Upper lobe of left lung (tissue), 6 donors: Measurements from ENCODE around the gene SRC. TPM values are rescaled to one million over a fixed set of nuclear protein-coding genes. Genes with fewer than 3 reads are reported as not detected.

Experiments
- ATAC-seq, 2 donors: fragments of 200-7000 bp; cut with Tn5 transposase; one replicate each; pipeline ENCODE4 v1.9.1; 2022; ENCODE audit warnings: mild to moderate bottlenecking in 2 of 2, moderate library complexity in 2 of 2; ENCODE audit not compliant: low FRiP score in 2 of 2
- DNase-seq, 2 donors: peaks; one replicate each; pipeline ENCODE4 v3.0.0-alpha.2; 2019 to 2020
- H3K27ac ChIP-seq, 4 donors: fragments of 200-600 bp; sonication (generic); one replicate each; pipeline ENCODE4 v1.5.1; 2016 to 2019
- H3K27me3 ChIP-seq, 4 donors: fragments of 200-600 bp; sonication (generic); one replicate each; pipeline ENCODE4 v1.5.1; 2017 to 2019
- H3K36me3 ChIP-seq, 4 donors: fragments of 200-600 bp; sonication (generic); one replicate each; pipeline ENCODE4 v1.5.1; 2016 to 2019
- H3K4me1 ChIP-seq, 4 donors: fragments of 200-600 bp; sonication (generic); one replicate each; pipeline ENCODE4 v1.5.1; 2018 to 2019
- H3K4me3 ChIP-seq, 4 donors: fragments of 200-600 bp; sonication (generic); one replicate each; pipeline ENCODE4 v1.5.1; 2017 to 2019; ENCODE audit warnings: mild to moderate bottlenecking in 2 of 4, moderate library complexity in 1 of 4
- H3K9me3 ChIP-seq, 4 donors: fragments of 200-600 bp; sonication (generic); one replicate each; pipeline ENCODE4 v1.5.1; 2018 to 2019
- CTCF ChIP-seq, 6 experiments: fragments of 450-650 bp in 4 of 6; fragments of 200-600 bp in 2 of 6; sonication (generic) in 2 of 6; IDR thresholded peaks; one replicate each; pipeline ENCODE4 v1.5.1; 2016 to 2019; ENCODE audit warnings: antibody characterized with exemption in 6 of 6
- EP300 ChIP-seq, 4 donors: sonication (generic); formaldehyde crosslinking; IDR thresholded peaks; one replicate each; pipeline ENCODE4 v1.5.1; 2017; ENCODE audit warnings: antibody characterized with exemption in 4 of 4, control low read depth in 2 of 4
- POLR2A ChIP-seq, 4 donors: fragments of 450-650 bp; IDR thresholded peaks; one replicate each; pipeline ENCODE4 v1.5.1; 2016 to 2017; ENCODE audit warnings: antibody characterized with exemption in 4 of 4, mild to moderate bottlenecking in 2 of 4
- POLR2AphosphoS5 ChIP-seq, 2 donors: sonication (generic); formaldehyde crosslinking; IDR thresholded peaks; one replicate each; pipeline ENCODE4 v1.5.1; 2017; ENCODE audit warnings: antibody characterized with exemption in 2 of 2
- WGBS, 2 donors: methylation state at CpG; one replicate each; pipeline ENCODE4 v1.1.5; 2017 to 2018; 5-methylcytosine and 5-hydroxymethylcytosine counted together
- total RNA-seq, 6 donors: library from RNA; depleted of rRNA in 4 of 6; stranded (reverse); fragments of >200 nt in 4 of 6; gene quantifications; one replicate each; pipeline versions ENCODE4 v1.1.0 to v1.2.1, GENCODE V29; 2016 to 2021
- donor health status: DM: no; HTN: no; CAD: no; lungs with moderate emphysema.
- donor health status: DM: no; HTN: yes; CAD: no; lungs with severe emphysema.

The SRC gene
- total RNA-seq, 6 donors from 2014 or later, result 31.1 to 115 (median 66.8) TPM

- WGBS, 2 donors, result 84 to 95% methylated on average over 4 of the region's 4 CpGs
- Histone ChIP-seq H3K4me1 (peaks cover 4 to 14% (median 6%) of the 10 kb centered on the region in 4 donors), H3K36me3 (peaks cover 0 to 62% (median 22%) of the 10 kb centered on the region in 4 donors), H3K4me3 (no peak overlapping the region), H3K27ac (no peak overlapping the region), H3K27me3 (no peaks in the 10 kb centered on the region), H3K9me3 (no peaks in the 10 kb centered on the region)
- no peak for TF ChIP-seq EP300 (IDR thresholded peaks at IDR 0.05)
- no peak for TF ChIP-seq POLR2A (IDR thresholded peaks at IDR 0.05)
- no peak for TF ChIP-seq CTCF (IDR thresholded peaks at IDR 0.05)
- no peak for TF ChIP-seq POLR2AphosphoS5 (IDR thresholded peaks at IDR 0.05)
- no peak for DNase-seq
- ATAC-seq, result no peak
These were observed 42.3 kb upstream of the SRC start for GRCh38 chr20:37303637-37304036.

- no peak for ATAC-seq
- Histone ChIP-seq H3K4me1 (peaks cover 2 to 7% (median 4%) of the 10 kb centered on the region in 4 donors), H3K27ac (no peak overlapping the region), H3K36me3 (peaks cover 0 to 68% (median 27%) of the 10 kb centered on the region in 4 donors), H3K4me3 (no peak overlapping the region), H3K27me3 (no peaks in the 10 kb centered on the region), H3K9me3 (no peaks in the 10 kb centered on the region)
- TF ChIP-seq EP300 (IDR thresholded peaks at IDR 0.05), result no peak
- TF ChIP-seq POLR2AphosphoS5 (IDR thresholded peaks at IDR 0.05), result no peak
- no peak for TF ChIP-seq CTCF (IDR thresholded peaks at IDR 0.05)
- no peak for TF ChIP-seq POLR2A (IDR thresholded peaks at IDR 0.05)
- 87 to 90% methylated on average over 6 of the region's 6 CpGs for WGBS, 2 donors
- DNase-seq, result no peak
These were observed 40.9 kb upstream of the SRC start for GRCh38 chr20:37305079-37305478.

GRCh38 chr20:37305839-37306238, 40.1 kb upstream of the SRC start:
- 74 to 86% methylated on average over 3 of the region's 3 CpGs for WGBS, 2 donors
- no peak overlapping the region for H3K4me3 ChIP-seq
- no peaks in the 10 kb centered on the region for H3K27me3 ChIP-seq
- no peak overlapping the region for H3K27ac ChIP-seq
- peaks cover 0 to 76% (median 29%) of the 10 kb centered on the region in 4 donors for H3K36me3 ChIP-seq
- ATAC-seq, result no peak
- peaks cover 2 to 8% (median 4%) of the 10 kb centered on the region in 4 donors for H3K4me1 ChIP-seq
- no peak for DNase-seq
- no peaks in the 10 kb centered on the region for H3K9me3 ChIP-seq
- TF ChIP-seq POLR2A (IDR thresholded peaks at IDR 0.05) (no peak), EP300 (IDR thresholded peaks at IDR 0.05) (no peak), POLR2AphosphoS5 (IDR thresholded peaks at IDR 0.05) (no peak), CTCF (IDR thresholded peaks at IDR 0.05) (no peak)

- WGBS, 2 donors, result 61 to 79% methylated on average over 8 of the region's 8 CpGs
- DNase-seq, result no peak
- ATAC-seq, result no peak
- TF ChIP-seq POLR2AphosphoS5 (IDR thresholded peaks at IDR 0.05) (no peak), CTCF (IDR thresholded peaks at IDR 0.05) (no peak), POLR2A (IDR thresholded peaks at IDR 0.05) (no peak), EP300 (IDR thresholded peaks at IDR 0.05) (no peak)
- H3K9me3 ChIP-seq, result no peaks in the 10 kb centered on the region
- no peak overlapping the region for H3K4me3 ChIP-seq
- H3K27ac ChIP-seq, result no peak overlapping the region
- peaks cover 0 to 59% (median 18%) of the 10 kb centered on the region in 4 donors for H3K36me3 ChIP-seq
- peaks cover 5 to 17% (median 8%) of the 10 kb centered on the region in 4 donors for H3K4me1 ChIP-seq
- H3K27me3 ChIP-seq, result no peaks in the 10 kb centered on the region
These were observed 37.6 kb upstream of the SRC start for GRCh38 chr20:37308086-37309050.
